Measurements from ENCODE around the gene LRP1B.

The LRP1B gene

GRCh38 chr2:141709756-141710155, 421.1 kb downstream of the LRP1B start:
- TF ChIP-seq CTCF (IDR thresholded peaks at IDR 0.05), result no peak
- no peak overlapping the region for H3K27ac ChIP-seq

GRCh38 chr2:141707486-141707885, 423.3 kb downstream of the LRP1B start:
- Histone ChIP-seq H3K27me3 (no peaks in the 10 kb centered on the region), H3K4me1 (ENCODE audit: control insufficient read depth in 1 of 2, insufficient read depth in 1 of 2, low read depth in 1 of 2, low read length in 1 of 2) (no peaks in the 10 kb centered on the region), H3K4me3 (ENCODE audit: low read depth in 1 of 2, low read length in 1 of 2) (no peak overlapping the region), H3K9me3 (no peaks in the 10 kb centered on the region), H3K36me3 (no peaks in the 10 kb centered on the region), H3K27ac (no peak overlapping the region)
- TF ChIP-seq CTCF (IDR thresholded peaks at IDR 0.05), result no peak

More at GRCh38 chr2:141709756-141710155, 421.1 kb downstream of the LRP1B start:
- no peaks in the 10 kb centered on the region for H3K9me3 ChIP-seq
- H3K36me3 ChIP-seq, result no peaks in the 10 kb centered on the region
- no peak overlapping the region for H3K4me3 ChIP-seq (ENCODE audit: low read depth in 1 of 2, low read length in 1 of 2)
- no peaks in the 10 kb centered on the region for H3K27me3 ChIP-seq
- H3K4me1 ChIP-seq (ENCODE audit: control insufficient read depth in 1 of 2, insufficient read depth in 1 of 2, low read depth in 1 of 2, low read length in 1 of 2), result no peaks in the 10 kb centered on the region

GRCh38 chr2:141704541-141704940, 426.3 kb downstream of the LRP1B start:
- H3K9me3 ChIP-seq, result no peaks in the 10 kb centered on the region
- no peak overlapping the region for H3K4me3 ChIP-seq (ENCODE audit: low read depth in 1 of 2, low read length in 1 of 2)
- H3K27me3 ChIP-seq, result no peaks in the 10 kb centered on the region
- no peaks in the 10 kb centered on the region for H3K4me1 ChIP-seq (ENCODE audit: control insufficient read depth in 1 of 2, insufficient read depth in 1 of 2, low read depth in 1 of 2, low read length in 1 of 2)
- H3K27ac ChIP-seq, result no peak overlapping the region
- no peaks in the 10 kb centered on the region for H3K36me3 ChIP-seq
- no peak for TF ChIP-seq CTCF (IDR thresholded peaks at IDR 0.05)

- no peaks in the 10 kb centered on the region for H3K27me3 ChIP-seq
- no peak overlapping the region for H3K4me3 ChIP-seq (ENCODE audit: low read depth in 1 of 2, low read length in 1 of 2)
- no peaks in the 10 kb centered on the region for H3K36me3 ChIP-seq
- no peak for TF ChIP-seq CTCF (IDR thresholded peaks at IDR 0.05)
- H3K4me1 ChIP-seq (ENCODE audit: control insufficient read depth in 1 of 2, insufficient read depth in 1 of 2, low read depth in 1 of 2, low read length in 1 of 2), result no peaks in the 10 kb centered on the region
- no peak overlapping the region for H3K27ac ChIP-seq
- H3K9me3 ChIP-seq, result no peaks in the 10 kb centered on the region
Measured at GRCh38 chr2:141703501-141703900, 427.3 kb downstream of the LRP1B start.

- TF ChIP-seq CTCF (IDR thresholded peaks at IDR 0.05), result no peak
- Histone ChIP-seq H3K4me1 (ENCODE audit: control insufficient read depth in 1 of 2, insufficient read depth in 1 of 2, low read depth in 1 of 2, low read length in 1 of 2) (no peaks in the 10 kb centered on the region), H3K4me3 (ENCODE audit: low read depth in 1 of 2, low read length in 1 of 2) (no peak overlapping the region), H3K27me3 (no peaks in the 10 kb centered on the region), H3K9me3 (no peaks in the 10 kb centered on the region), H3K36me3 (no peaks in the 10 kb centered on the region), H3K27ac (no peak overlapping the region)
Measured at GRCh38 chr2:141701618-141702017, 429.2 kb downstream of the LRP1B start.

- Histone ChIP-seq H3K4me3 (ENCODE audit: low read depth in 1 of 2, low read length in 1 of 2) (no peak overlapping the region), H3K27me3 (no peaks in the 10 kb centered on the region), H3K9me3 (no peaks in the 10 kb centered on the region), H3K36me3 (no peaks in the 10 kb centered on the region), H3K4me1 (ENCODE audit: control insufficient read depth in 1 of 2, insufficient read depth in 1 of 2, low read depth in 1 of 2, low read length in 1 of 2) (no peaks in the 10 kb centered on the region), H3K27ac (no peak overlapping the region)
- TF ChIP-seq CTCF (IDR thresholded peaks at IDR 0.05), result no peak
Measured at GRCh38 chr2:141699573-141699972, 431.2 kb downstream of the LRP1B start.

Data from neutrophil (primary cell).